H1 (cell line): ENCODE data around the gene RTL9. TPM values are rescaled to one million over a fixed set of nuclear protein-coding genes. Genes with fewer than 3 reads are reported as not detected.

Source experiments
- CTCF ChIA-PET: fragments of 300-600 bp; sonication (Branson Sonifier 250); formaldehyde crosslinking; loops from one replicate; lab custom pipeline; 2021; ENCODE audit not compliant: partially characterized antibody; lab: Charles Lee
- POLR2A ChIA-PET: fragments of 300-600 bp; sonication (Branson Sonifier 250); formaldehyde crosslinking; loops from one replicate; lab custom pipeline; 2021; ENCODE audit warnings: inconsistent platforms; ENCODE audit not compliant: partially characterized antibody; lab: Charles Lee
- DNase-seq, 2 experiments: peaks; one replicate each; pipeline versions ENCODE4 v3.0.0 to v3.0.0-alpha.2; 2010 to 2022; ENCODE audit warnings: low spot score in 2 of 2, low read depth in 1 of 2, mixed read lengths in 1 of 2
- FAIRE-seq: peaks from 2 replicates; lab custom pipeline; 2011; peaks lifted over from hg19 to GRCh38; lab: Jason Lieb, UNC
- H2AFZ ChIP-seq: 2 replicates; pipeline ENCODE4 v1.8.1; 2012; ENCODE audit warnings: low read length, inconsistent platforms
- H2AK5ac ChIP-seq: 2 replicates; pipeline ENCODE4 v1.6.1; 2013; ENCODE audit warnings: low read depth, low read length
- H2BK120ac ChIP-seq: replicated peaks from 2 replicates; pipeline ENCODE3; 2013; ENCODE audit warnings: low read depth, low read length, inconsistent platforms
- H2BK12ac ChIP-seq: 2 replicates; pipeline ENCODE4 v1.6.1; 2013; ENCODE audit warnings: low read depth, low read length
- H2BK15ac ChIP-seq: 2 replicates; pipeline ENCODE4 v1.6.1; 2013; ENCODE audit warnings: low read length
- H2BK20ac ChIP-seq: 2 replicates; pipeline ENCODE4 v1.6.1; 2013; ENCODE audit warnings: low read length
- H2BK5ac ChIP-seq: 2 replicates; pipeline ENCODE4 v1.6.1; 2013; ENCODE audit warnings: low read depth, low read length
- H3K14ac ChIP-seq: 2 replicates; pipeline ENCODE4 v1.6.1; 2013; ENCODE audit warnings: inconsistent platforms; ENCODE audit not compliant: insufficient read length
- H3K18ac ChIP-seq: 2 replicates; pipeline ENCODE4 v1.6.1; 2013; ENCODE audit warnings: low read length; ENCODE audit errors: extremely low read depth
- H3K23ac ChIP-seq: 2 replicates; pipeline ENCODE4 v1.6.1; 2013; ENCODE audit warnings: inconsistent platforms; ENCODE audit not compliant: insufficient read length
- H3K23me2 ChIP-seq: 2 replicates; pipeline ENCODE4 v1.6.1; 2013; ENCODE audit warnings: low read depth, low read length
- H3K27ac ChIP-seq: 2 replicates; pipeline ENCODE4 v1.6.1; 2011; ENCODE audit warnings: low read depth, low read length, inconsistent platforms
- H3K27me3 ChIP-seq, 4 experiments: replicated peaks in 1 of 4; 1 replicate in 1 of 4; 2 replicates in 3 of 4; pipeline versions ENCODE4 v1.6.1 to v1.8.1; 2011 to 2013; ENCODE audit warnings: low read length in 3 of 4, mild to moderate bottlenecking in 3 of 4, inconsistent platforms in 2 of 4, mixed read lengths in 2 of 4, moderate library complexity in 1 of 4; ENCODE audit not compliant: control insufficient read depth in 3 of 4, insufficient read depth in 3 of 4; ENCODE audit errors: extremely low read depth in 1 of 4
- H3K36me3 ChIP-seq, 4 experiments: 2 replicates each; pipeline versions ENCODE4 v1.6.1 to v1.8.1; 2011 to 2013; ENCODE audit warnings: mild to moderate bottlenecking in 4 of 4, low read length in 3 of 4, moderate library complexity in 2 of 4, control low read depth in 1 of 4, inconsistent platforms in 1 of 4; ENCODE audit not compliant: insufficient read depth in 4 of 4, control insufficient read depth in 2 of 4
- H3K4ac ChIP-seq: replicated peaks from 2 replicates; pipeline ENCODE3; 2013; ENCODE audit warnings: low read length, low read depth, mixed read lengths, inconsistent platforms; ENCODE audit not compliant: insufficient read length
- H3K4me1 ChIP-seq, 4 experiments: replicated peaks in 1 of 4; 1 replicate in 1 of 4; 2 replicates in 3 of 4; pipeline versions ENCODE4 v1.6.1 to v1.8.1; 2011 to 2013; ENCODE audit warnings: low read length in 3 of 4, inconsistent platforms in 2 of 4, mixed read lengths in 1 of 4; ENCODE audit not compliant: insufficient read depth in 4 of 4, control insufficient read depth in 3 of 4
- H3K4me2 ChIP-seq, 2 experiments: 2 replicates each; pipeline versions ENCODE4 v1.6.1 to v1.8.1; 2011 to 2013; ENCODE audit warnings: low read depth in 2 of 2, low read length in 2 of 2, control low read depth in 1 of 2, inconsistent platforms in 1 of 2, mild to moderate bottlenecking in 1 of 2; ENCODE audit not compliant: insufficient read depth in 1 of 2
- H3K4me3 ChIP-seq, 4 experiments: fragments of 200-600, 300-600 bp in 1 of 4; sonication (generic), shearing (Covaris generic), sonication (Bioruptor Twin) in 1 of 4; 2 replicates each; pipeline versions ENCODE4 v1.5.1 to v1.8.1; 2011 to 2016; ENCODE audit warnings: low read length in 4 of 4, low read depth in 3 of 4, control low read depth in 2 of 4, inconsistent platforms in 2 of 4, mild to moderate bottlenecking in 2 of 4, mixed read lengths in 1 of 4, moderate library complexity in 1 of 4; ENCODE audit not compliant: insufficient read depth in 2 of 4; ENCODE audit errors: extremely low read depth in 1 of 4
- H3K56ac ChIP-seq: replicated peaks from 2 replicates; pipeline ENCODE3; 2013; ENCODE audit warnings: low read depth, mild to moderate bottlenecking, mixed read lengths, low read length, inconsistent platforms; ENCODE audit not compliant: insufficient read length
- H3K79me1 ChIP-seq: 2 replicates; pipeline ENCODE4 v1.6.1; 2013; ENCODE audit warnings: low read depth, low read length, control low read depth
- H3K79me2 ChIP-seq, 2 experiments: 2 replicates each; pipeline versions ENCODE4 v1.6.1 to v1.8.1; 2012 to 2013; ENCODE audit warnings: low read length in 2 of 2, mild to moderate bottlenecking in 2 of 2, inconsistent platforms in 1 of 2; ENCODE audit not compliant: insufficient read depth in 2 of 2, control insufficient read depth in 1 of 2
- H3K9ac ChIP-seq, 4 experiments: replicated peaks in 1 of 4; 1 replicate in 1 of 4; 2 replicates in 3 of 4; pipeline versions ENCODE4 v1.6.1 to v1.8.1; 2011 to 2013; ENCODE audit warnings: low read depth in 3 of 4, low read length in 3 of 4, control low read depth in 2 of 4, mild to moderate bottlenecking in 2 of 4, moderate library complexity in 2 of 4, inconsistent platforms in 1 of 4; ENCODE audit errors: extremely low read depth in 1 of 4
- H3K9me3 ChIP-seq, 2 experiments: 2 replicates each; pipeline versions ENCODE4 v1.6.1 to v1.8.1; 2012 to 2013; ENCODE audit warnings: mild to moderate bottlenecking in 2 of 2, moderate library complexity in 2 of 2, control low read depth in 1 of 2, inconsistent platforms in 1 of 2, low read depth in 1 of 2, low read length in 1 of 2, mixed read lengths in 1 of 2; ENCODE audit not compliant: insufficient read depth in 2 of 2
- H4K20me1 ChIP-seq, 2 experiments: replicated peaks in 1 of 2; 2 replicates each; pipeline versions ENCODE3 to v1.8.1; 2011 to 2013; ENCODE audit warnings: inconsistent platforms in 2 of 2, low read length in 2 of 2, mild to moderate bottlenecking in 1 of 2; ENCODE audit not compliant: insufficient read depth in 2 of 2, control insufficient read depth in 1 of 2
- H4K5ac ChIP-seq: 2 replicates; pipeline ENCODE4 v1.6.1; 2013; ENCODE audit warnings: low read length, low read depth, mixed read lengths, inconsistent platforms; ENCODE audit not compliant: insufficient read length
- H4K8ac ChIP-seq: 2 replicates; pipeline ENCODE4 v1.8.0; 2013; ENCODE audit warnings: mild to moderate bottlenecking, moderate library complexity, low read length, inconsistent platforms; ENCODE audit not compliant: insufficient read depth; ENCODE audit errors: extremely low read depth
- H4K91ac ChIP-seq: replicated peaks from 2 replicates; pipeline ENCODE3; 2013; ENCODE audit warnings: low read length, mixed read lengths, inconsistent platforms; ENCODE audit not compliant: insufficient read length
- CBX5 ChIP-seq: fragments of 300-800, 300-1000 bp; sonication (generic); IDR thresholded peaks from 2 replicates; pipeline ENCODE4 v1.7.1; 2016; ENCODE audit warnings: antibody characterized with exemption, low read length, low read depth
- CEBPB ChIP-seq: IDR thresholded peaks from 2 replicates; pipeline ENCODE4 v1.6.1; 2012; ENCODE audit warnings: low read depth, low read length
- E2F6 ChIP-seq: IDR thresholded peaks from 2 replicates; pipeline ENCODE4 v1.6.1; 2012; ENCODE audit warnings: inconsistent platforms
- EP300 ChIP-seq, 2 experiments: IDR thresholded peaks; 1 replicate in 1 of 2; 2 replicates in 1 of 2; pipeline ENCODE4 v1.6.1; 2011 to 2012; ENCODE audit warnings: low read depth in 2 of 2, low read length in 2 of 2, mild to moderate bottlenecking in 2 of 2, borderline replicate concordance in 1 of 2, inconsistent platforms in 1 of 2, moderate library complexity in 1 of 2
- FOSL1 ChIP-seq: IDR thresholded peaks from 2 replicates; pipeline ENCODE4 v1.6.1; 2011; ENCODE audit warnings: mild to moderate bottlenecking, low read depth, low read length, moderate library complexity; ENCODE audit not compliant: insufficient read depth
- POU5F1 ChIP-seq: IDR thresholded peaks from 2 replicates; pipeline ENCODE4 v1.6.1; 2011; ENCODE audit warnings: low read depth, mild to moderate bottlenecking, low read length, moderate library complexity
- SP2 ChIP-seq: IDR thresholded peaks from 2 replicates; pipeline ENCODE4 v1.6.1; 2012; ENCODE audit warnings: mild to moderate bottlenecking, low read length, inconsistent platforms
- SRF ChIP-seq: IDR thresholded peaks from 2 replicates; pipeline ENCODE4 v1.6.1; 2011; ENCODE audit warnings: mild to moderate bottlenecking, low read depth, low read length, moderate library complexity
- USF2 ChIP-seq: IDR thresholded peaks from 2 replicates; pipeline ENCODE4 v1.6.1; 2011; ENCODE audit warnings: low read length, improper control_type of control experiment
- YY1 ChIP-seq: IDR thresholded peaks from 2 replicates; pipeline ENCODE4 v1.6.1; 2011; ENCODE audit warnings: low read depth, mild to moderate bottlenecking, low read length
- WGBS, 2 experiments: shearing (Covaris generic) in 1 of 2; methylation state at CpG; one replicate each; pipeline versions ENCODE4 v1.1.6 to v1.1.7; 2013 to 2015; ENCODE audit warnings: low lambda C conversion rate in 2 of 2, mixed read lengths in 2 of 2, inconsistent platforms in 1 of 2, low coverage in 1 of 2, missing lambda C conversion rate in 1 of 2; ENCODE audit not compliant: insufficient replicate concordance in 2 of 2, insufficient coverage in 1 of 2, insufficient read length in 1 of 2; ENCODE audit errors: extremely low coverage in 1 of 2, missing lambda C conversion rate in 1 of 2; 5-methylcytosine and 5-hydroxymethylcytosine counted together
- polyA plus RNA-seq, 7 experiments: library from polyadenylated mRNA; depleted of rRNA in 3 of 7; stranded (reverse) in 5 of 7; unstranded in 2 of 7; fragments of >200 nt in 5 of 7; fragments of 200-250 nt in 2 of 7; gene quantifications; 1 replicate in 5 of 7; 2 replicates in 1 of 7; 4 replicates in 1 of 7; pipeline versions ENCODE4 v1.2.1 to v1.2.3, GENCODE V29; 2011 to 2013; ENCODE audit warnings: missing spikeins in 2 of 7, mixed read lengths in 2 of 7
- total RNA-seq: library from RNA; stranded (reverse); fragmentation: NEBNext Ultra II Directional; extraction: Animal tissue kit (Norgen Biotek cat#: 25700); gene quantifications from 2 replicates; pipeline ENCODE4 v1.2.1, GENCODE V29; 2021

The RTL9 gene
- total and polyA plus RNA-seq, 2 of the 8 experiments (the other 6 are each of a cell fraction or from before 2014, with no cell fraction given): 0.09 to 0.20 TPM

- WGBS, 2 experiments: 100% methylated on average over 1 of the region's 1 CpG; no CpG with 5 or more reads in 1 of the 2 experiments
These were observed 4.6 kb downstream of the RTL9 start for GRCh38 chrX:110363244-110363643.

More at GRCh38 chrX:110363244-110363643, 4.6 kb downstream of the RTL9 start:
- Histone ChIP-seq H3K4me3 (no peak overlapping the region), H3K56ac (no peak overlapping the region), H4K20me1 (no peaks in the 10 kb centered on the region), H2BK5ac (no peak overlapping the region), H2BK20ac (no peak overlapping the region), H3K4me1 (no peaks in the 10 kb centered on the region), H3K9ac (no peak overlapping the region), H3K9me3 (no peaks in the 10 kb centered on the region), H4K8ac (no peak overlapping the region), H3K27ac (no peak overlapping the region), H4K91ac (no peak overlapping the region), H3K79me2 (no peaks in the 10 kb centered on the region), H3K23ac (no peak overlapping the region), H3K27me3 (no peaks in the 10 kb centered on the region), H3K14ac (no peak overlapping the region), H2BK15ac (no peak overlapping the region), H4K5ac (no peak overlapping the region), H3K4ac (no peak overlapping the region), H2BK12ac (no peak overlapping the region), H2BK120ac (no peak overlapping the region), H3K79me1 (no peaks in the 10 kb centered on the region), H2AFZ (no peak overlapping the region), H2AK5ac (no peak overlapping the region), H3K4me2 (no peak overlapping the region), H3K23me2 (no peaks in the 10 kb centered on the region), H3K18ac (no peak overlapping the region), H3K36me3 (no peaks in the 10 kb centered on the region)
- ChIA-PET POLR2A (no interaction called here), CTCF (no interaction called here)
- FAIRE-seq (no peak), DNase-seq (no peak)
- TF ChIP-seq SRF (no peak), POU5F1 (no peak), YY1 (no peak), EP300 (IDR thresholded peaks at IDR 0.05; ENCODE audit: borderline replicate concordance in 1 of 2, low read depth in 2 of 2, low read length in 2 of 2) (no peak), FOSL1 (no peak), CEBPB (no peak), SP2 (no peak), E2F6 (no peak), USF2 (no peak), CBX5 (no peak)
